GM19468 (cell line): ENCODE measurements around the gene ACVR2B.

Experiments used
- ATAC-seq: cut with Tn5 transposase; IDR thresholded peaks from one replicate; pipeline ENCODE4 v1.9.1; 2021; ENCODE audit warnings: mild to moderate bottlenecking, moderate library complexity, moderate number of reproducible peaks; ENCODE audit not compliant: unreplicated experiment; ENCODE audit errors: extremely low read depth

ACVR2B gene

GRCh38 chr3:38521391-38521987, 67.8 kb downstream of the ACVR2B start:
- no peak for ATAC-seq

GRCh38 chr3:38522002-38522401, 68.3 kb downstream of the ACVR2B start:
- no peak for ATAC-seq

GRCh38 chr3:38524141-38524739, 70.5 kb downstream of the ACVR2B start:
- ATAC-seq, result no peak

- ATAC-seq, result no peak
These were observed 73.1 kb downstream of the ACVR2B start for GRCh38 chr3:38526792-38527191.

GRCh38 chr3:38528457-38528856, 74.8 kb downstream of the ACVR2B start:
- no peak for ATAC-seq

- no peak for ATAC-seq
These were observed 78.8 kb downstream of the ACVR2B start for GRCh38 chr3:38532529-38532928.

- ATAC-seq, result no peak
These were observed 79.7 kb downstream of the ACVR2B start for GRCh38 chr3:38533285-38533976.

DNA sequence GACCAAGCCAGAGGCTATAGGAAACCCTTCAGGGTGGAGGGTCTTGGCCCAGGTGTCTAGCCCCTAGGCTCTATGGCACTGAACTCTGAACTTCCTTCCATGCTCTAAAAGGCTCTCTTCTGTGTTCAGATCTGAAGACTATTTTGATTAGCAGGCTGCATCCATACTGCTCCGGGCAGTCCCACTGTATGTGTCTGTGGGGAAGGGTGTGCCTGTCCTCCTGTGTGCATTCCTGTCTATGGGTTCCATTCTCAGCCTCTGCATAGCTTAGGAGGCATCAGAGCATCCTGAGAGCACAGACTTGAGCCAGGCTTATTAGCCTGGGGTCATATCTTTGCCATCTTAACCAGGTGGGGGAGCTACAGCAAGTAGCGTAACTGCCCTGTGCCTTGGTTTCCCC, 80.5 kb downstream of the ACVR2B start:
- no peak for ATAC-seq

- no peak for ATAC-seq
These were observed 80.9 kb downstream of the ACVR2B start for GRCh38 chr3:38534604-38535003.

- no peak for ATAC-seq
These were observed 83.0 kb downstream of the ACVR2B start for GRCh38 chr3:38536671-38537070.

- no peak for ATAC-seq
These were observed 85.2 kb downstream of the ACVR2B start for GRCh38 chr3:38538773-38539353.

GRCh38 chr3:38541806-38542205, 88.1 kb downstream of the ACVR2B start:
- no peak for ATAC-seq
